Nephron progenitor cell (in vitro differentiated cells): ENCODE data around the gene LPAR1.

Experiments used
- DNase-seq: peaks from one replicate; pipeline ENCODE4 v3.0.0; 2021
- H3K27ac Mint-ChIP-seq: 2 replicates; pipeline ENCODE4 v1.8.0; 2021; ENCODE audit warnings: mild to moderate bottlenecking, moderate library complexity, mixed read lengths
- H3K27me3 Mint-ChIP-seq: 2 replicates; pipeline ENCODE4 v1.8.0; 2021; ENCODE audit warnings: mild to moderate bottlenecking, low read depth, mixed read lengths; ENCODE audit not compliant: poor library complexity
- H3K36me3 Mint-ChIP-seq: 2 replicates; pipeline ENCODE4 v1.8.0; 2021; ENCODE audit warnings: low read depth, mixed read lengths
- H3K4me1 Mint-ChIP-seq: 2 replicates; pipeline ENCODE4 v1.8.0; 2021; ENCODE audit warnings: mixed read lengths
- H3K4me3 Mint-ChIP-seq: 2 replicates; pipeline ENCODE4 v1.8.0; 2021; ENCODE audit warnings: mild to moderate bottlenecking, moderate library complexity, mixed read lengths
- H3K9me3 Mint-ChIP-seq: 2 replicates; pipeline ENCODE4 v1.8.0; 2021; ENCODE audit warnings: mild to moderate bottlenecking, moderate library complexity, mixed read lengths
- CTCF ChIP-seq: fragments of 200-600 bp; sonication (generic); IDR thresholded peaks from 2 replicates; pipeline ENCODE4 v1.5.0; 2021; ENCODE audit warnings: antibody characterized with exemption

Gene LPAR1

GRCh38 chr9:111004936-111005335 is 33.3 kb downstream of the LPAR1 start:
- Mint-ChIP-seq H3K36me3 (peaks cover 15% of the 10 kb centered on the region), H3K9me3 (no peaks in the 10 kb centered on the region), H3K27ac (no peak overlapping the region), H3K4me3 (no peak overlapping the region), H3K4me1 (peaks cover 13% of the 10 kb centered on the region), H3K27me3 (no peaks in the 10 kb centered on the region)
- no peak for DNase-seq
- TF ChIP-seq CTCF = no peak

- Mint-ChIP-seq H3K4me3 (no peak overlapping the region), H3K9me3 (no peaks in the 10 kb centered on the region), H3K27ac (no peak overlapping the region), H3K4me1 (peaks cover 7% of the 10 kb centered on the region), H3K27me3 (no peaks in the 10 kb centered on the region), H3K36me3 (peaks cover 12% of the 10 kb centered on the region)
- no peak for DNase-seq
- TF ChIP-seq CTCF = no peak
Observed at GRCh38 chr9:111003182-111003581, 35.1 kb downstream of the LPAR1 start.

- no peak for DNase-seq
- H3K9me3 Mint-ChIP-seq = no peaks in the 10 kb centered on the region
- H3K4me1 Mint-ChIP-seq = peaks cover 4% of the 10 kb centered on the region
- no peak overlapping the region for H3K4me3 Mint-ChIP-seq
- H3K36me3 Mint-ChIP-seq = peaks cover 10% of the 10 kb centered on the region
- TF ChIP-seq CTCF = no peak
- no peak overlapping the region for H3K27ac Mint-ChIP-seq
- no peaks in the 10 kb centered on the region for H3K27me3 Mint-ChIP-seq
Observed at GRCh38 chr9:111001526-111001925, 36.7 kb downstream of the LPAR1 start.

- Mint-ChIP-seq H3K36me3 (peaks cover 4% of the 10 kb centered on the region), H3K27me3 (no peaks in the 10 kb centered on the region), H3K27ac (no peak overlapping the region), H3K4me3 (no peak overlapping the region), H3K4me1 (no peaks in the 10 kb centered on the region), H3K9me3 (peaks cover 5% of the 10 kb centered on the region)
- no peak for DNase-seq
- no peak for TF ChIP-seq CTCF
Observed at GRCh38 chr9:111000202-111000601, 38.1 kb downstream of the LPAR1 start.

GRCh38 chr9:110999379-110999778 is 38.9 kb downstream of the LPAR1 start:
- H3K4me1 Mint-ChIP-seq = no peaks in the 10 kb centered on the region

More at GRCh38 chr9:110999379-110999778, 38.9 kb downstream of the LPAR1 start:
- Mint-ChIP-seq H3K9me3 (peaks cover 5% of the 10 kb centered on the region), H3K27me3 (no peaks in the 10 kb centered on the region), H3K27ac (no peak overlapping the region), H3K36me3 (no peaks in the 10 kb centered on the region), H3K4me3 (no peak overlapping the region)
- TF ChIP-seq CTCF = no peak
- DNase-seq = no peak
